H1 (cell line): Measurements from ENCODE around the gene MZF1. TPM values are rescaled to one million over a fixed set of nuclear protein-coding genes. Genes with fewer than 3 reads are reported as not detected.

Source experiments
- BRCA1 ChIP-seq: IDR thresholded peaks from 2 replicates; pipeline ENCODE4 v1.6.1; 2012; ENCODE audit warnings: low read depth, low read length, improper control_type of control experiment
- RBBP5 ChIP-seq: IDR thresholded peaks from 2 replicates; pipeline ENCODE4 v1.7.1; 2012; ENCODE audit warnings: low read depth, mild to moderate bottlenecking, inconsistent platforms, low read length, moderate library complexity, borderline replicate concordance
- polyA plus RNA-seq, 7 experiments: library from polyadenylated mRNA; depleted of rRNA in 3 of 7; stranded (reverse) in 5 of 7; unstranded in 2 of 7; fragments of >200 nt in 5 of 7; fragments of 200-250 nt in 2 of 7; gene quantifications; 1 replicate in 5 of 7; 2 replicates in 1 of 7; 4 replicates in 1 of 7; pipeline versions ENCODE4 v1.2.1 to v1.2.3, GENCODE V29; 2011 to 2013; ENCODE audit warnings: missing spikeins in 2 of 7, mixed read lengths in 2 of 7
- total RNA-seq: library from RNA; stranded (reverse); fragmentation: NEBNext Ultra II Directional; extraction: Animal tissue kit (Norgen Biotek cat#: 25700); gene quantifications from 2 replicates; pipeline ENCODE4 v1.2.1, GENCODE V29; 2021

The MZF1 gene
- total and polyA plus RNA-seq, 2 of the 8 experiments (the other 6 are each of a cell fraction or from before 2014, with no cell fraction given), result 15.2 to 25.0 TPM

DNA sequence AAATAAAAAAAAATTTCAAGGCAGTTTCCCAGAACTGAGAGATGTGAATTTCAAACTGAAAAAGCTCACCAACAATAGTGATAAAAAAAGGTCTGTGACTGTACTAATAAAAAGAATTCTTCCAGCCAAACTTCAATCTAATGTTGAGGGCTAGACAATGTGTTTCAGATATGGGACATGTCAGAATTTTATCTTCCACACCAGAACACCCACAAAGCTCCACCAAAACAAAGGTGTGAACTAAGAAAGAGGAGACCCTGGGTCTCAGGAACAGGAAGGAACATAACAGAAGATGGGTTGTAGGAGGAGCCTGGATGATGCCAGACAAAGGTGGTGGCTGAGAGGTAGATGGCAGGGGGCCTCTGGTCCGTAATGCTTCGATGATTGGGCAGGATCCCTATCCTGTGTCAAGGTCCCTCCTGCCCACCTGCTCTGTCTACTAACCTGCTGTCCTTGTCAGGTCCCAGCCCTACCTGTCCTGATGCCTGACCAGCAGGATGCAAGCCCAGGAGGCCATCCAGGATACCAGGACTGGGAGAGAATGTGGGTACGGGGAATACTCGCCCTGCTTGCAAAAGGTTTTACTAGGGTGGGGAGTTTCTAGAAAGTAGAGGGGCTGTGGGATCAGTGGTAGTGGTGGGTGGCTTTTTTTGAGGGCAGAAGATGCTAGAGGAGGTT, 4.5 kb downstream of the MZF1 start (continued):
- TF ChIP-seq BRCA1, result no peak
- no peak for TF ChIP-seq RBBP5
